Right atrium auricular region (tissue), 2 donors: Measurements from ENCODE around the gene IER5L. TPM values are rescaled to one million over a fixed set of nuclear protein-coding genes. Genes with fewer than 3 reads are reported as not detected.

ENCODE experiments used
- total RNA-seq, 2 donors: library from RNA; depleted of rRNA; stranded (reverse); fragments of >200 nt; gene quantifications; one replicate each; pipeline ENCODE4 v1.1.0, GENCODE V29; 2016

Gene IER5L
- total RNA-seq, 2 donors from 2014 or later, result 5.5 to 11.6 TPM

Other genes starting within 250 kb of the IER5L start
- 10 to 100 TPM; 13.9 to 14.4 TPM for gene DOLK, start 230.7 kb downstream of the IER5L start, total RNA-seq
- gene NUP188, start 230.6 kb downstream of the IER5L start, total RNA-seq, result 10 to 100 TPM; 23.5 to 26.8 TPM
- gene SH3GLB2, start 149.9 kb downstream of the IER5L start, total RNA-seq, result 10 to 100 TPM; 25.6 to 41.3 TPM
- gene MIGA2, start 141.6 kb downstream of the IER5L start, total RNA-seq, result 10 to 100 TPM; 34.2 to 40.2 TPM
- gene DOLPP1, start 97.2 kb downstream of the IER5L start, total RNA-seq, result 1 to 10 TPM; 4.8 to 5.4 TPM
- 10 to 100 TPM; 73.0 to 75.0 TPM for gene CRAT, start 67.5 kb downstream of the IER5L start, total RNA-seq
- gene PTPA, start 66.8 kb downstream of the IER5L start, total RNA-seq, result 10 to 100 TPM; 81.3 to 89.9 TPM